Colonic mucosa (tissue), 4 donors: ENCODE results near the gene ASF1A. TPM values are rescaled to one million over a fixed set of nuclear protein-coding genes. Genes with fewer than 3 reads are reported as not detected.
A peak's percentile ranks its signal among the peaks of the same experiment; 100 is the strongest.

Experiments used
- DNase-seq: peaks from one replicate; pipeline ENCODE4 v3.0.0-alpha.2; 2020
- H3K27ac ChIP-seq: fragments of 200-600 bp; one replicate; pipeline ENCODE4 v1.8.0; 2021
- H3K27me3 ChIP-seq: fragments of 200-600 bp; one replicate; pipeline ENCODE4 v1.8.0; 2021
- H3K36me3 ChIP-seq: fragments of 200-600 bp; one replicate; pipeline ENCODE4 v1.8.0; 2021
- H3K4me1 ChIP-seq: fragments of 200-600 bp; one replicate; pipeline ENCODE4 v1.8.0; 2021; ENCODE audit warnings: mild to moderate bottlenecking
- H3K4me3 ChIP-seq: fragments of 200-600 bp; one replicate; pipeline ENCODE4 v1.8.0; 2021
- H3K9ac ChIP-seq, 2 donors: one replicate each; pipeline ENCODE4 v1.7.0; 2013; ENCODE audit warnings: control low read depth in 2 of 2, low read depth in 2 of 2, low read length in 2 of 2
- H3K9me3 ChIP-seq: fragments of 200-600 bp; one replicate; pipeline ENCODE4 v1.8.0; 2021
- CTCF ChIP-seq: fragments of 200-600 bp; IDR thresholded peaks from one replicate; pipeline ENCODE4 v1.8.0; 2022; ENCODE audit warnings: antibody characterized with exemption, mild to moderate bottlenecking
- intact Hi-C: fragments of 100-400 bp; cut with DNase I; formaldehyde crosslinking; loops from one replicate; pipeline ENCODE4 v1.14.1; 2022
- total RNA-seq, 2 donors: library from RNA; stranded (reverse); fragmentation: NEBNext Ultra II Directional in 1 of 2; extraction: Animal tissue kit (Norgen Biotek cat#: 25700) in 1 of 2; gene quantifications; one replicate each; pipeline ENCODE4 v1.2.1, GENCODE V29; 2021
- donor health status: healthy.
- donor health status: DM: no; HTN: no; CAD: no.
- donor health status: DM: no; HTN: no; CAD: no.

The ASF1A gene
- total RNA-seq, result 10 to 100 TPM; 17.7 to 20.4 TPM

- no peaks in the 10 kb centered on the region for H3K36me3 ChIP-seq
- H3K9me3 ChIP-seq, result no peaks in the 10 kb centered on the region
- intact Hi-C loops, result no loop called here
- H3K27ac ChIP-seq, result peak within 1 kb of the TSS; percentile 97
- no peaks in the 10 kb centered on the region for H3K4me1 ChIP-seq
- no peaks in the 10 kb centered on the region for H3K27me3 ChIP-seq
- H3K4me3 ChIP-seq, result peak within 1 kb of the TSS; percentile 90
- no peak for TF ChIP-seq CTCF
- peak within 1 kb of the TSS; percentile 92 to 95 for H3K9ac ChIP-seq
- DNase-seq, result peak; percentile 98
Measured at GRCh38 chr6:118893807-118894424, at the start of gene ASF1A. Gene ASF1A (plus strand): TSS chr6:118894152. CDS start chr6:118894414, 262 bp downstream.

GRCh38 chr6:118844915-118845314 lies 49.0 kb upstream of the ASF1A start:
- Histone ChIP-seq H3K4me3 (no peak overlapping the region), H3K9ac (no peak overlapping the region), H3K9me3 (no peaks in the 10 kb centered on the region), H3K27me3 (no peaks in the 10 kb centered on the region), H3K36me3 (no peaks in the 10 kb centered on the region), H3K4me1 (no peaks in the 10 kb centered on the region), H3K27ac (no peak overlapping the region)
- no peak for TF ChIP-seq CTCF
- intact Hi-C loops, result no loop called here
- DNase-seq, result no peak

GRCh38 chr6:118853408-118853807 lies 40.5 kb upstream of the ASF1A start:
- no peaks in the 10 kb centered on the region for H3K27me3 ChIP-seq
- no peak overlapping the region for H3K4me3 ChIP-seq
- H3K4me1 ChIP-seq, result no peaks in the 10 kb centered on the region
- DNase-seq, result no peak
- TF ChIP-seq CTCF, result no peak
- no peak overlapping the region for H3K27ac ChIP-seq
- no peak overlapping the region for H3K9ac ChIP-seq
- no peaks in the 10 kb centered on the region for H3K9me3 ChIP-seq
- intact Hi-C loops, result no loop called here
- H3K36me3 ChIP-seq, result no peaks in the 10 kb centered on the region

- no peak overlapping the region for H3K9ac ChIP-seq
- H3K27ac ChIP-seq, result no peak overlapping the region
- no peaks in the 10 kb centered on the region for H3K4me1 ChIP-seq
- TF ChIP-seq CTCF, result no peak
- H3K4me3 ChIP-seq, result no peak overlapping the region
- H3K27me3 ChIP-seq, result no peaks in the 10 kb centered on the region
- no peak for DNase-seq
- H3K36me3 ChIP-seq, result no peaks in the 10 kb centered on the region
- H3K9me3 ChIP-seq, result no peaks in the 10 kb centered on the region
- intact Hi-C loops, result no loop called here
Measured at GRCh38 chr6:118856301-118856700, 37.7 kb upstream of the ASF1A start.

- no peak overlapping the region for H3K9ac ChIP-seq
- H3K4me1 ChIP-seq, result no peaks in the 10 kb centered on the region
- intact Hi-C loops, result no loop called here
- H3K9me3 ChIP-seq, result no peaks in the 10 kb centered on the region
- TF ChIP-seq CTCF, result no peak
- H3K4me3 ChIP-seq, result no peak overlapping the region
- H3K27me3 ChIP-seq, result no peaks in the 10 kb centered on the region
- H3K27ac ChIP-seq, result no peak overlapping the region
- no peak for DNase-seq
- no peaks in the 10 kb centered on the region for H3K36me3 ChIP-seq
Measured at GRCh38 chr6:118859517-118860064, 34.4 kb upstream of the ASF1A start.
